ENCODE measurements around the gene AFP. TPM values are rescaled to one million over a fixed set of nuclear protein-coding genes. Genes with fewer than 3 reads are reported as not detected.

The AFP gene
- total RNA-seq, 1 experiment from 2014 or later = 4.9 TPM

DNA sequence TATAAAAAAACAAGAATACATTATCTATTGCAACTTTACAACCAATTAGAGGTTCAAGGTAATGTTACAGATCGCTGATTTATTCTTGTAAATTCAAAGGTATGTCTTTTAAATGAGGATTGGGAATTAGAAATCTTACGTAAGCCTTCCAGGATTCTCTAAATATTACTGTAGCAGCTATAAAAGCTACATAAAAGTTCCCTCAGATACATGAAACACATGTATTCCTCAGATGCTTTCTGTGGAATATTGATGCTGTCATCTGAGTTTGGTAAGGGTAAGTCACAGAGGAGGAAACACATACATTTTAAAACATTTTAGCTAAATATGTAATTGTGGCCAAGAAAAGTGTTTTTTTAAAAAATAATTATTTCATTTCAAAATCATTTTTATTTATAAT is 3.4 kb downstream of the AFP start:
- no peak overlapping the region for H2BK5ac ChIP-seq (ENCODE audit: insufficient read length, low read length)
- no peaks in the 10 kb centered on the region for H3K4me1 Mint-ChIP-seq
- no peak overlapping the region for H2AK5ac ChIP-seq (ENCODE audit: insufficient read length, low read length)
- no peak overlapping the region for H2BK20ac ChIP-seq (ENCODE audit: low read depth, low read length, poor library complexity, severe bottlenecking)
- H3K9me3 ChIP-seq (ENCODE audit: control insufficient read depth, low read depth, low read length) = no peaks in the 10 kb centered on the region
- H4K8ac ChIP-seq (replicated peaks; ENCODE audit: insufficient read length, low read depth, low read length) = no peak overlapping the region
- H3K18ac ChIP-seq (ENCODE audit: insufficient read length, low read depth, low read length) = no peak overlapping the region
- no peak overlapping the region for H3K14ac ChIP-seq (ENCODE audit: insufficient read depth, low read length)
- H3T11ph ChIP-seq (ENCODE audit: low read length) = no peak overlapping the region
- no peak overlapping the region for H4K5ac ChIP-seq (ENCODE audit: insufficient read length, low read depth, low read length)
- no peaks in the 10 kb centered on the region for H3K9me3 Mint-ChIP-seq
- DNase-seq = no peak
- no peak overlapping the region for H2BK120ac ChIP-seq (ENCODE audit: low read depth, low read length, poor library complexity, severe bottlenecking)
- H3K4me1 ChIP-seq (ENCODE audit: insufficient read depth, low read length) = no peaks in the 10 kb centered on the region
- no peak overlapping the region for H2BK15ac ChIP-seq (ENCODE audit: low read depth, low read length)
- no peak overlapping the region for H3K56ac ChIP-seq (ENCODE audit: insufficient read length, low read depth, low read length)
- H2AFZ ChIP-seq (ENCODE audit: low read length) = no peak overlapping the region
- TF ChIP-seq CTCF (conservative IDR thresholded peaks at IDR 0.05) = no peak
- no peak overlapping the region for H3K23ac ChIP-seq (ENCODE audit: insufficient read length, low read depth, low read length)
- H3K23me2 ChIP-seq (ENCODE audit: insufficient read length, low read depth, low read length, poor library complexity, severe bottlenecking) = no peaks in the 10 kb centered on the region
- H3K4ac ChIP-seq (ENCODE audit: low read depth, low read length) = no peak overlapping the region
- no peak overlapping the region for H3K9ac ChIP-seq (ENCODE audit: extremely low read depth, insufficient read length, low read length)
- no peaks in the 10 kb centered on the region for H3K27me3 Mint-ChIP-seq (ENCODE audit: low read depth)
- H3K27me3 ChIP-seq (ENCODE audit: insufficient read depth, low read length) = no peaks in the 10 kb centered on the region
- H3K36me3 Mint-ChIP-seq (ENCODE audit: insufficient read depth in 1 of 3, low read depth in 3 of 3) = no peaks in the 10 kb centered on the region
- H3K27ac ChIP-seq (ENCODE audit: insufficient read length, low read depth, low read length) = no peak overlapping the region
- no CpG with 5 or more reads among the region's 2 CpGs for WGBS (ENCODE audit: extremely low coverage, insufficient read length, low lambda C conversion rate)
- H3K4me2 ChIP-seq (ENCODE audit: insufficient read depth, insufficient read length, low read length) = no peak overlapping the region
- no peaks in the 10 kb centered on the region for H3K79me2 ChIP-seq (ENCODE audit: insufficient read depth, low read length)
- H4K91ac ChIP-seq (ENCODE audit: insufficient read length, low read depth, low read length) = no peak overlapping the region
- H2BK12ac ChIP-seq (ENCODE audit: insufficient read length, low read depth, low read length) = no peak overlapping the region
- H3K4me3 Mint-ChIP-seq = no peak overlapping the region
- H4K20me1 ChIP-seq (ENCODE audit: control insufficient read depth, insufficient read depth, insufficient read length) = no peaks in the 10 kb centered on the region
- no peaks in the 10 kb centered on the region for H3K79me1 ChIP-seq (ENCODE audit: insufficient read depth, low read depth, low read length, poor library complexity, severe bottlenecking)
- H3K27ac Mint-ChIP-seq = no peak overlapping the region
